ENCODE results near the gene VGLL3.
A peak's percentile ranks its signal among the peaks of the same experiment; 100 is the strongest.

Gene VGLL3

GRCh38 chr3:86989006-86989405 is 1.9 kb downstream of the VGLL3 start:
- peak overlapping the region; percentile 92 for H3K4me3 ChIP-seq (ENCODE audit: low read depth, low read length)
- TF ChIP-seq CTCF (IDR thresholded peaks at IDR 0.05; ENCODE audit: low read depth, low read length): no peak

GRCh38 chr3:86988235-86988634 is 2.7 kb downstream of the VGLL3 start:
- no peak for TF ChIP-seq CTCF (IDR thresholded peaks at IDR 0.05; ENCODE audit: low read depth, low read length)
- H3K4me3 ChIP-seq (ENCODE audit: low read depth, low read length): peak overlapping the region; percentile 92

DNA sequence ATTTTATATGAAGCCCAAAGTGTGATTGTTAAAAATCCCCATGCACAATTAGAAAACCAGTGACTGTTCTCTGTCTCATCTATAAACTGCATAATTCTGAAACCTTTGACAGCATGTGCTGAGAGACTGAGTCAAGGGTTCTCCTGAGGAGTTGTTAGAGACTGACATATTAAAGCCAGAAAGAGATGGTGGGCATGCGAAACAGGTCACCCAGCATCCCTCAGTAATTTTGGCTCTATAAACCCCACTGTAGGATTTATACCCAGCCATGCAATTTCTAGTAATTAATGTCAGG is 3.6 kb downstream of the VGLL3 start:
- H3K4me3 ChIP-seq (ENCODE audit: low read depth, low read length): peak overlapping the region; percentile 92
- no peak for TF ChIP-seq CTCF (IDR thresholded peaks at IDR 0.05; ENCODE audit: low read depth, low read length)

DNA sequence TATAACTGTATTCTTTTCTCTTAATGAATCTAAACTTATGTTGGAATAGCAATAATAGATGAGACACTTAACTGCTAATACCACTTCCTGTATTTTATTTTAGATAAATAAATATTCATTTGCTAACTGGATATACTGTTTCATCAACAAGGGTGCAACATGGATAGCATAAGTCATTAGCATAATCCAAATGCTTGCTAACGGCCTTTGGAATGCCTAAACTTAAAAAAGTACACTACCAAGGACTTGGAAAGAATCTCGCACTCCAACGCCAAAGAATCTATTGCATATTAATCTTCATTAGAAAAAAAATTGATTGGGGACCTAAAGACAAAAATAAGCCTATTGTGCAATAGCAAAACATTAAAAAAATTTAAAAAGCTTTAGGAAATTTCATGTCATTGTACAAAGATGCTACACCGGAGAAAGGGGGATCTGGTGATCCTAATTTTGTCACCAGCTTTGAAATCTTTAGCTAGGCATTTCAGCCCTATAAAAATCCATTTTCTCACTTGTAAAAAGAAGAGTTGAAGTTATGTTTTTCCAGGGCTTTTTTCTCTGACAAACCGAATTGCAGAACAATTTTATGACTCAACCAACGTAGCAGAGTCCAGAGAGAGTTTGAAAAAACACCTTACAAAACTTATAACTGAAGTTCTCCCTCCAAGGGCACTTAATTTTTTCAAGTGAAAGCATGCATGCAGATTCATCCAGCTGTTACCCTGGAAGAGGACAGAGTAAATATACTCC is 4.1 kb downstream of the VGLL3 start:
- peak overlapping the region; percentile 92 for H3K4me3 ChIP-seq (ENCODE audit: low read depth, low read length)
- TF ChIP-seq CTCF (IDR thresholded peaks at IDR 0.05; ENCODE audit: low read depth, low read length): no peak

- no peak for TF ChIP-seq CTCF (IDR thresholded peaks at IDR 0.05; ENCODE audit: low read depth, low read length)
- peak overlapping the region; percentile 32 for H3K4me3 ChIP-seq (ENCODE audit: low read depth, low read length)
Observed at GRCh38 chr3:86985181-86985826, 5.6 kb downstream of the VGLL3 start.

GRCh38 chr3:86984271-86984670 is 6.7 kb downstream of the VGLL3 start:
- H3K4me3 ChIP-seq (ENCODE audit: low read depth, low read length): no peak overlapping the region
- no peak for TF ChIP-seq CTCF (IDR thresholded peaks at IDR 0.05; ENCODE audit: low read depth, low read length)

DNA sequence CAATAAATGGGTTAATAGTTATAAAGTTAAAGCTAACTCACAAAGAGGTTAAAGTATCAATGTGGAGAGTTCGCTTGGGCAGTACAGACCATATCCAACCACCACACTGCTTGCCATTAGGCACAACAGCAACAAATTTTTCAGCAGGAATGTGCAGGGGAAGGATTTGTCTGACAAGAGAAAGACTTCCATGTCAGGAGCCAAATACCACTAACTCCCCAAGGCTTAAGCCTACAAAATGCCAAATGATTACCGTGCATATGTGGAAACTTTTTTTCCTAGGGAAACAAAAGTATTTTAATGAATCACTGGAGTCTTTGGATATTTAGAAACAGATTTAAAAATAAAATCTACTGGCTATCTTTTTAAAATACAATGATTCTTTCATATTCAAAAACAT is 8.1 kb downstream of the VGLL3 start:
- no peak for TF ChIP-seq CTCF (IDR thresholded peaks at IDR 0.05; ENCODE audit: low read depth, low read length)
- no peak overlapping the region for H3K4me3 ChIP-seq (ENCODE audit: low read depth, low read length)
